NCI-H2107 (cell line): ENCODE data around the gene GPR33.
A peak's percentile ranks its signal among the peaks of the same experiment; 100 is the strongest.
"Not testable (repeated sequence)": the region's sequence is repeated elsewhere in the genome, so short reads cannot be mapped to it uniquely, and the experiment has no call there.

Source experiments
- DNase-seq: peaks from one replicate; lab custom pipeline; 2025; lab: John Stamatoyannopoulos, UW

Gene GPR33

DNA sequence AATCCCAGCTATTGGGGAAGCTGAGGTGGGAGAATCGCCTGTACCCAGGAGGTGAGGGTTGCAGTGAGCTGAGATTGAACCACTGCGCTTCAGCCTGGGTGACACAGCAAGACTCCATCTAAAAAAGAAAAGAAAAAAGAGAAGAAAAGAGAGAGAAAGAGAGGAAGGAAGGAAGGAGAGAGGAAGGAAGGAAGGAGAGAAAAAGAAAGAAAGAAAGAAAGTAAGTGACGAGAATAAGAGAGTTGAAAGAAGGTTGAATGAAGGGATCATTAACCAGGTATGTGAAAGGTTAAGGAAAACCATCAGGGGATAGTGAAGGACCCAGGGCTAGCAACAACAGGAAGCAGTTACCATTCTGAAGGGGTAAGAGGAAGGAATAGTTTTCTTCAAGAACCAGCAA is 26.3 kb downstream of the GPR33 start:
- no peak for DNase-seq

DNA sequence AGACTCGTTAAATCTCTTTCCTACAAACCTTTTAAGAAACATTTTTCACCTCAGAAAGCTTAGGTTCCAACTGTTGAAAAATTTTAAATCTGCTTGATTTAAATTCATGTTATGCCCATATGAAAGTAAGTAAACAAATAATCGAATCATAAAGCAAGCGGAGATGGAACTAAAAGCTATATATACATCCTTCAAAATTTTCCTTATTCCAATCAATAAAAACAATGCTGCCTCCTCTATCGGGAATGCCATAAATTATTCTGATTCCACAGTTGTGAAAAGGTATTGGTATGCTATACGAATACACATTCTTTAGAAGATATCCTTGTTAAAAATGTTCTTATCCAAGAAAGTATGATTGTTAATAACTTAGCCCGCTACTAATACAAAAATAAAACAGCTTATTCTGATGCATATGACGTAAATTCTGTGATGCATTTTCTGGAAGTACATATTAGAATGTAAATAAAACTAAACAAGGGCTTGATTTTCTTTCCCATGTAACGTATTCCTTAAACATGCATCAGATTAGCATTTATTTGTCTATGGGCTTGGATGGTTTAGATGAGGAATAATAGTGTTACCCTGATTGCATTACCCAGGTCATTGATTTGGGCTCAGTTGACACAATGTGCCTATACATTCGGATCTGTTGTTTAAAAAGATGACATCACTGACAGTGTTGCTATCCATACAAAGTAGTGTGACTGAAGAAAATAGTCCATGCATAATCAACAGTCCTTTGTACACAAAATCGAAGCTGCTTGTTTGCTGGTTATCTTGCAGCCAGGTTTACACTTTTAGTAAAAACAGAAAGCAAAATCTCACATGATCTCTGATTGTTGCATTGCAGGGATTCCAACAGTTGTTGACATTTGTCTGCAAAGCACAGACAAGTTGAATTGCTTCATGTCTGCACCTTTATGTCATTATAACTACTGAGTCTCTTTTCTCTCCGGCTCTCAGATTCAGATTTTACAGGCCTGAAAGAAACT is 29.9 kb downstream of the GPR33 start:
- DNase-seq: no peak

DNA sequence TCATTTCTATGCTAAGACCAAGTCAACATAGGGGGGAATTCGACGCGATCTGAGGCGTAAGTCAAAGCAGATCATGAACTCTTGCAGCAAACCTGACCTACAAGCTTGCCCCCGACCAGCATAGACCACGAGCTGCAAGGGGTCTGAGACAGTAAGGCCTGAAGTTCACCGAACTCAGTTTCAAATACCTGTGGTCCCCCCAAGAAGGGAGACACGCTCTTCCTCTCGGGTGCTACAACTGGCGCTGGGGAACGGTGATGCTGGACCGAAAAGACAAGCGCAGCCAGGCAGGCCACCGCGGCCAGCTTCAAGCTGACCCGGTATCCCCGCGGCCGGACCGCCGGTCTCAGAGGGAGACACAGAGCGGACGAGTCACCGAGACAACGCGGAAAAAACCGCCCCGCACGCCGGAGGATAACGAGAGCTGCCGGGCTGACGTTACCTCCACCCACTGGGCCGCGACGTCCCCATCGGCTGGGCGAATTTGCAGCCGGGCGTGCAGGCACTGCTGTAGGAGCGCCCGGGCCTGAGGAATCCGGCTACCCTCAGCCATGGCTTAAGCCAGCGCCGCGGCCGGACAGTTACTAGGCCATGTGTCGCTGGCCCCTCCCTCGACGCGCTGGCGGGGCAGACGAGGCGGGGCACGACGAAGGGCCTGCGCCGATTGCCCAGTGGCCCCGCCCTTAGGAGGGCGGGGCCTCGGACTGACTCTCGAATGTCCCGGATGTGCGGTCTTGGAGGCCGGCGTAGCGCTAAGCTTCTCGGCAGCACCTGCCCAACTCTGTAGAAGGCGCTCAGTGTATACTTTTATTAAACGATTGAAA is 30.8 kb downstream of the GPR33 start, which contains the start of gene DTD2:
Gene DTD2, minus strand, starts transcription at position 666 of the 824 bp plus-strand sequence. Its CDS starts 113 bp downstream, at position 553.
- peak; percentile 97 for DNase-seq

DNA sequence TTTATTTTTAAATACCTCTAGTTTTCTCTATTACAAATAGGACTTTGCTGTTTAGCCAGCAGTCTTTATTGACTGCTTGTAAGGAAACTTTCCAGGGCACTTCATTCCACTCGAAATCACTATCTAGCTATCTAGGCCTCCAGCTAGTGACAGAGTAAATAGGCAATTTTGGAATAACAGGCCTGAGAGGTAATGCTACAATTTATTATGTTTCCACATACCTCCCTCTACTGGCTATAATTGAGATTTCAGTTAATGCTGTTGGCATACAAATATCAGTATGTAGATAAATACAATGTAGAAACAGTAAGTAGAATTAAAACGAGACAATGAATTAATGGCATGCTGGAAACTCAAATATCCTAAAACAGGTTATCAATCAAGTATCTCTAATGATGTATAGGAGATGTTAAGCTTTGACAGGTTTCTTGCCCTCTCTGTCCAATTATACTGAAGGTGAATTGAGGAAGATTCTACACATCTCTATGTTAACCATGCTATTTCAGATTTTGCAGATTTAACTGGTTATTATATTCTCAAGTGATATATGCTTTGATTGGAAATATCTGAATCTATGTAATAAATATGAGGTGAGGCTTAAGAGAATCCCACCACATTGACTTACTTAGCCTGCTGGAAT is 37.7 kb downstream of the GPR33 start:
- no peak for DNase-seq

DNA sequence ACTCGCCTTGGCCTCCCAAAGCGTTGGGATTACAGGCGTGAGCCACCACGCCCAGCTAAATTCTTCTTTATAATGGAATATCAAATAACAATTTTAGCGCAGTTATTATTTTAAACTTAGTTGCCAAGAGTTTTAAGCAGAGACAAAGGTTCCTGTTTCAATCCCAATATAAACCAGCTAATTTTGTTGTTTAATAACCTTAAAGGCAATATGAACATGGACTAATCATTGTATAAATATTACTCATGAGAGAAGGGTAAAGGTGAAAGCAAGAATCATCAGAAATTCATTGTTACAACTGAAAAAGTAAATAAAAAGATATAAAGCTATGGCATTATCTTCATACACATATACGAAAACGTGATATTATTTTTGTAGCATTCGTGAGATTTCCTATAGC is 38.7 kb downstream of the GPR33 start:
- no peak for DNase-seq

DNA sequence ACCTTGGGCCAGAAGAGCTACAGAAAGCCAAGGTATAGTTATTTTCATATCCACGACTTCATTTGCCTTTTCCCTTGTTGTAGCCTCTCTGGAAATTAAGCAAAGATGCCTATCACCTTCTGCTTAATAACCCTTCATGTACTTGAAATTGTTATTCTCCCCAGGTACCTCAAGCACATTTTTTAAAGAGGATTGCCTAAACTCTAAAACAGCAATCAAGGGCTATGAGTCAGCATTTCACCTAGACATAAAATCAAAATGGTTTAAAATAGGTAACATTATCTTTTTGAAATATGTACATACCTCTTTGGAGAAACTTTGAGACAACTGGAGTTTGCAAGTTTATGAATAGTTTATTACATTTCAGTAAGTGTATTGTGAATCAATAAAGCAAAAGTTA is 42.1 kb downstream of the GPR33 start:
- no peak for DNase-seq

DNA sequence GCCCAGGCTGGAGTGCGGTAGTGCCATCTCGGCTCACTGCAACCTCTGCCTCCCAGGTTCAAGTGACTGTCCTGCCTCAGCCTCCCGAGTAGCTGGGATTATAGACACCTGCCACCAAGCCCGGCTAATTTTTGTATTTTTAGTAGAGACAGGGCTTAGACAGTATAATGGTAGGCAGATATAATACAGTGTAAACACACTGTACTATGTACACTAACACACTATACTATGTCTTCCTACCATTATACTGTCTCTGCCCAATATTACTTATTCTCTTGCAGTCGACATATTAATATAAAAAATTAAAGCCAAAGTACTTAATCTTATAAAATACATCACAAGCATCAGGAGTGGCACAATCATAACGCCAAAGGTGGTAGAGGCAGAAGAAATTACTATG is 45.6 kb downstream of the GPR33 start:
- DNase-seq: no peak

DNA sequence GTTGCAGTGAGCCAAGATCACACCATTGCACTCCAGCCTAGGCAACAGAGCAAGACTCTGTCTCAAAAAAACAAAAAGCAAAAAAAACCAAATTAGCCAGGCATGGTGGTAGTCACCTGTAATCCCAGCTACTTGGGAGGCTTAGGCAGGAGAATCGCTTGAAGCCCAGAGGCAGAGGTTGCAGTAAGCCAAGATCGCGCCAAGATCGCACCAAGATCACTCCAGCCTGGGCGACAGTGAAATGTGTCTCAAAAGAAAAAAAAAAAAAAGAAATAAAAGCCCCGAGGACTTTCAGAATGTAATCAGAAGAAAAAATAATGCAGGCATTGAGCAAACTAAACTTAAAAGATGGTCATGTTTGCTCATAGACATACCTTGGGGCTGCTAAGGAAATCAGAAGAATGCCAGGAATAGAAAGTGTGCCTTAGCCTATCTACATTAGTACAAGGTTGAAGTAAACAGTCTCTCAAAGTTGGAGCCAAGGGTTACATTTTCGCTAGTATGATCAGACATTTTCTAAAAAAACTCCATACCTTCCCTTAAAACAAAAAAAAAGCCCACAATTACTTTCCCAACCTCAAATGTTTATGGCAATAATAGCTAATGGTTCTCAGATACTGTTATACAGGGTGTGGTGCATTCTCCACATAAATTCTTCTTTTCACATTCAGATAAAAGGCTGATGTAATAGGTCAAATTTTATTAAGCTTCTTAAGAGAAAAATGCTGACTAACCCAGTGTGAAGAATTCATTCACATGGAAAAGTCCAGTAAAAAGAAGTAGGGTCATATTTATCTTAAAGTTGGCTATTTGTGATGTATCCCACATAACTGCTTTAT is 46.3 kb downstream of the GPR33 start:
- no peak for DNase-seq

DNA sequence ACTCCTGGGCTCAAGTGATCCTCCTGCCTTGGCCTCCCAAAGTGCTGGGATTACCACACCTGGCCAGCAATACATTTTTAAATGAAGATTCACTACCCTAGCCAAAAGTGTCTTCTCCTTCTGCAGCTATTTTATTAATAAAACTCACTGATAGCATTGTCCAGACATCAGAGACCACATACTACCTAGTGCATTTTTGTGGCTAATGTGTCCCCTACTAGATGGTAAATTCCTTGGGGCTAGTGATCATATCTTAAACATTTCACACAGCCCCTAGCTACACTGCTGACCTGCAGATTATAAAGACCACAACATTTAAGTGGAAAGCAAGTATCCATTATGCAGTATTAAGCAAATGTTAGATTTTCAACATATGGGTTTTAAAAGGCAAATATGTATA is 47.6 kb downstream of the GPR33 start:
- no peak for DNase-seq

DNA sequence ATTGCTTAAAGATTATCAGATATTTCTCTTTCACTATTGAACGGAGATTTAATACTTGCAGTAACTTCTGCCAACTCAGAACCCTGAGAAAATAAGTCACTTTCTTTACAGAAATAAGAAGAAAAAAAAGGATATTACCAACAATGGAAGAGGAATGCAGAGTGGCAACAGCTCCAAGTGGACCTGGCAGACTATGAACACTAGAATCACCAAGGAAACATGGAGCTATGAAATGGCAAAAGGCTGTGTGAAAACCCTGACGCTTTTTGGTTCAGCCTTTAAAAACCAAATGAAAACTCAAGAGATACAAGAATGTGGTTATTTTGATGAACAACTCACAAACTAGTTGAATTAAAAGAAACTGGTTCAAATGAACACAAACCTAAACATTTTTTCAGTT is 48.3 kb downstream of the GPR33 start:
- DNase-seq: no peak

DNA sequence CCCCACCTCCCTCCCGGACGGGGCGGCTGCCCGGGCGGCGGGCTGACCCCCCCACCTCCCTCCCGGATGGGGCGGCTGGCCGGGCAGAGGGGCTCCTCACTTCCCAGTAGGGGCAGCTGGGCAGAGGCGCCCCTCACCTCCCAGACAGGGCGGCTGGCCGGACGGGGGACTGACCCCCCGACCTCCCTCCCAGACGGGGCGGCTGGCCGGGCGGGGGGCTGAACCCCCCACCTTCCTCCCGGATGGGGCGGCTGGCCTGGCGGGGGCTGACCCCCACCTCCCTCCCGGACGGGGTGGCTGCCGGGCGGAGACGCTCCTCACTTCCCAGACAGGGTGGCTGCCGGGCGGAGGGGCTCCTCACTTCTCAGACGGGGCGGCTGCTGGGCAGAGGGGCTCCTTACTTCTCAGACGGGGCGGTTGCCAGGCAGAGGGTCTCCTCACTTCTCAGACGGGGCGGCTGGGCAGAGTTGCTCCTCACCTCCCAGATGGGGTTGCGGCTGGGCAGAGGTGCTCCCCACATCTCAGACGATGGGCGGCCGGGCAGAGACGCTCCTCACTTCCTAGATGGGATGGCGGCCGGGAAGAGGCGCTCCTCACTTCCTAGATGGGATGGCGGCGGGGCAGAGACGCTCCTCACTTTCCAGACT is 50.7 kb downstream of the GPR33 start:
- DNase-seq: not testable (repeated sequence)

DNA sequence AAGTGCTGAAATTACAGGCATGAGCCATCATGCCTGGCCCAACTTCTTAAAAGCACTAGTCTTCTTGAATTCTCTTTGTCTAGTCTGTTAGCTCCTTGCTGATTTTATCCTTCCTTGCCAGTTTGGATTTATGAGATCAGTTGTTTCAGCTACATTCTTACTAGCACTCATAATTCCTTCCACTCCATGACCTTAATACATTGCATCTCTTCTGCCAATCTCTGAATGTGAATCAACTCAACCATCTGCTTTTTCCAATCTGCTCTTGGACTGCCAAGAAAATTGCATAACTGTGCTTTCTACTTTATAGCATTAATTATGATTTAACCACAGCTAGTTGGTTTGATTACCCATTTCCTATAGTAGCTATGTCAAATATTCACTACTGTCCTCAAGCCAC is 52.6 kb downstream of the GPR33 start:
- DNase-seq: no peak
